ENCODE measurements around the gene PITPNM1. TPM values are rescaled to one million over a fixed set of nuclear protein-coding genes. Genes with fewer than 3 reads are reported as not detected.

Gene PITPNM1
- total RNA-seq, 1 donor from 2014 or later: 36.6 TPM

DNA sequence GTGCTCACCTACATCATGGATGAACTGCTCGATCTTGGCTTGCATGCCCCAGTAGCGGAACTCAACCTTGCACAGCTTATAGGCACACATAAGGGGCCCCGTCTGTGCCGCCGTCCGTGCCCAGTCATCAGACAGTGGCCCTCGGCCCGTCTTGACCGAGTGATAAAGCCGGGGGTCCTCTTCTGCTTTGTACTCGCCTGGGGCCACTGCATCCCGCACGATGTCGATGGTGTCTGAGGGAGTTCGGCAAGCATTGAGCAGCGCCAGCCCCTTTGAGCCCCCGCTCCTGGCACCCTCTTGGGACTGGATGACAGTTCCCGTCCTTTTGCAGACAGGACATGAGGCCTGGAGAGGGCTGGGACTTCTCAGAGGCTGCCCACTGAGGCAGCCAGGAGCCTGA is 3.3 kb downstream of the PITPNM1 start:
- TF ChIP-seq, protein P1, sequence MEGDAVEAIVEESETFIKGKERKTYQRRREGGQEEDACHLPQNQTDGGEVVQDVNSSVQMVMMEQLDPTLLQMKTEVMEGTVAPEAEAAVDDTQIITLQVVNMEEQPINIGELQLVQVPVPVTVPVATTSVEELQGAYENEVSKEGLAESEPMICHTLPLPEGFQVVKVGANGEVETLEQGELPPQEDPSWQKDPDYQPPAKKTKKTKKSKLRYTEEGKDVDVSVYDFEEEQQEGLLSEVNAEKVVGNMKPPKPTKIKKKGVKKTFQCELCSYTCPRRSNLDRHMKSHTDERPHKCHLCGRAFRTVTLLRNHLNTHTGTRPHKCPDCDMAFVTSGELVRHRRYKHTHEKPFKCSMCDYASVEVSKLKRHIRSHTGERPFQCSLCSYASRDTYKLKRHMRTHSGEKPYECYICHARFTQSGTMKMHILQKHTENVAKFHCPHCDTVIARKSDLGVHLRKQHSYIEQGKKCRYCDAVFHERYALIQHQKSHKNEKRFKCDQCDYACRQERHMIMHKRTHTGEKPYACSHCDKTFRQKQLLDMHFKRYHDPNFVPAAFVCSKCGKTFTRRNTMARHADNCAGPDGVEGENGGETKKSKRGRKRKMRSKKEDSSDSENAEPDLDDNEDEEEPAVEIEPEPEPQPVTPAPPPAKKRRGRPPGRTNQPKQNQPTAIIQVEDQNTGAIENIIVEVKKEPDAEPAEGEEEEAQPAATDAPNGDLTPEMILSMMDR (IDR thresholded peaks at IDR 0.05; ENCODE audit: borderline replicate concordance): no peak
- H3K27ac ChIP-seq (replicated peaks): no peak overlapping the region
- H3K36me3 ChIP-seq: peaks cover 39% of the 10 kb centered on the region
- H3K4me3 ChIP-seq: no peak overlapping the region
- peaks cover 61% of the 10 kb centered on the region for H3K4me1 ChIP-seq
- H3K9me3 ChIP-seq (replicated peaks): no peaks in the 10 kb centered on the region
- no peaks in the 10 kb centered on the region for H3K27me3 ChIP-seq (ENCODE audit: low read depth)
- intact Hi-C loops (cut with micrococcal nuclease): loop anchor here (10.0 kb wide), 1 partner anchor 107 kb away; the partner anchor contains the start of gene RAD9A
- DNase-seq: no peak

DNA sequence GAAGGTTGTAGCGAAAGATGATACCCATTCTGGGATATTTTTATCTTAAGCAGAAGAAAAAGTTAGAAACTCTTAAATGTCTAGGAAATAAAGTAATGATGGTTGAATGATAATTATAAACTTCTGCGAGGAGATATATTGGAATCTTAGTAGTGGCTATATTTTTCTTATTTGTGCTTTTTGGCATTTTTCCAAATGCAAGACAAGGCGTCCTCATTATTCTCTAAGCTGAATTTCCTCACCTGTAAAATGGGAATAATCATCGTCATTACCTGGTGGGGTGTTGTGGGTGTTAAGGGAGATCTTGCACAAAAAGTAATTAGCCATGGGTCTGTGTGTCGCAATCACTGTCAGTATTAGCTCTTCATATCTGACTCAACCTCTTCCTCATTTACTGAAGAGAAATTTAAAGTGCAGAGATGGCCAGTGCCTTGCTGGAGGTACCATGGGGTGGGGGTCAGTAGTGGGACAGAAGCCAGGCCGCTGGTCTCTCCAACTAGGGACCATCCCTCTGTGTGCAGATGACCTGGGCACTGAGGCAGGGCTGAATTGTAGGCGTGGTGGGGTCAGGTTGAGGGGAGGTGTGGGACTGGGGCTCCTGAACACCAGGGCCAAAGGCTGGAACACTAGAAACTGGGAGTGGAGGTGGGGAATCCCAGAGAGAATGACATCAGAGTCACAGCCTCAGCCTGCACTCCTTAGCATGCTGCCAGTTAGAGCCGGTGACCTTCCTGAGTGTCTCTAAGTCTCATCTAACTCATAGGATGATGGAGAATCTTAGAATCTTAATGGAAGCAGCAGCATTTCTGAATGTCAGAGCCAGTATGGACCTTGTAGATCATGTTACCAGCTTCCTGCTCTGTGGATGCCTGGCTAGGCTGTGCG is 4.1 kb downstream of the PITPNM1 start:
- Histone ChIP-seq H3K9me3 (replicated peaks) (no peaks in the 10 kb centered on the region), H3K4me1 (peaks cover 53% of the 10 kb centered on the region), H3K27ac (replicated peaks) (no peak overlapping the region), H3K27me3 (ENCODE audit: low read depth) (no peaks in the 10 kb centered on the region), H3K36me3 (peaks cover 42% of the 10 kb centered on the region), H3K4me3 (no peak overlapping the region)
- TF ChIP-seq, protein P1 (IDR thresholded peaks at IDR 0.05; ENCODE audit: borderline replicate concordance): no peak
- no peak for DNase-seq
- intact Hi-C loops (cut with micrococcal nuclease): loop anchor here (10.0 kb wide), 1 partner anchor 106 kb away; the partner anchor contains the start of gene RAD9A

DNA sequence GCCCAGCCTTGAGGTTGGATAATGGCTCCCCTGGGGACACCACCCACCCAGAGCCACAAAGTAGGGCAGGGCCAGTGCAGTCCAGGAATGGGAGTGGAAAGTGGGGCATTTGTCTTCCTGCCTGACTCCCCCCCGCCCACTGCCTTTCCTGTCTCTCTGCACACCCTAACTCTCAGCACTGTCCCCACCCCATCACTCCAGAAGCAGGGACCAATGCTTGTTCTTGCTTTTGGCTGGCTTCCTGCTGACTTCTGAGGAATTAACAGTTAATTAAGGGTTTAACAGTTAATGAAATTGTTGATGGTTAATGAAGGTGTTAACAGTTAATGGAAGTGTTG is 4.7 kb downstream of the PITPNM1 start:
- H3K27me3 ChIP-seq (ENCODE audit: low read depth): no peaks in the 10 kb centered on the region
- no peak for DNase-seq
- intact Hi-C loops (cut with micrococcal nuclease): loop anchor here (10.0 kb wide), 1 partner anchor 106 kb away; the partner anchor contains the start of gene RAD9A
- H3K27ac ChIP-seq (replicated peaks): no peak overlapping the region
- peaks cover 47% of the 10 kb centered on the region for H3K4me1 ChIP-seq
- no peak overlapping the region for H3K4me3 ChIP-seq
- no peaks in the 10 kb centered on the region for H3K9me3 ChIP-seq (replicated peaks)
- TF ChIP-seq, protein P1 (IDR thresholded peaks at IDR 0.05; ENCODE audit: borderline replicate concordance): no peak
- H3K36me3 ChIP-seq: peaks cover 49% of the 10 kb centered on the region

DNA sequence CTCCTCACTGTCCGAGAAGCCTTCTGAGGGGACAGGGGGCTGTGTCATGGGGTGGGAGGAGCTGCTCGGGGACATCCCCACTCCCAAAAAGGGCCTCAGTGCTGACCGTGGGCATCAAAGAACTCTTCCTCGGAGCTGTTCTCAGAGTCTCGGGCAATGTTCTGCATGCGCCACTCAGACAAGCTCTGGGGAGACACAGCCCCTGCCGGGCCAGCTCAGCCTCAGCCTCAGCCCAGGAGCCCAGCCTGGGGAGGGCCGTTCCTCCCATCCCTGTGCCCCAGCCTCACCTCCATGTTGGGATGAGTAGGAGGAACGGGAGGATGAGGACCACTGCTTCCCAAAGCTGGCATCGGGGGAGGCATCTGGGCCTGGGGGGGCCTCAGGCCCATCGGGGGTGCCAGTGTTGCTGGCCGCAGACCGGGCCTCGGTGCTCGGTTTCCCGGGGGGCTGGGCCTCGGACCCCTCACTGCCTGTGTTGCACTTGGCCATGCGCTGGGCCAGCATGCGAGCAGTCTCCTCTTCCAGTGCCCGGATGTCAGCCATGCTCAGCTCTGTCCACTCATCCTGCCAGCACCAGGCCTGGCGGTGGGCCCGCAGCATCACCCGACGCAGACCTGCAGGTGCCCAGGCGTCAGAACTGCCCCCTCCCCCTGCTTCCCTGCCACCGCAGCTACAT is 5.2 kb downstream of the PITPNM1 start:
- Histone ChIP-seq H3K27me3 (ENCODE audit: low read depth) (no peaks in the 10 kb centered on the region), H3K4me1 (peaks cover 42% of the 10 kb centered on the region), H3K27ac (replicated peaks) (no peak overlapping the region), H3K4me3 (no peak overlapping the region), H3K9me3 (replicated peaks) (no peaks in the 10 kb centered on the region), H3K36me3 (peaks cover 54% of the 10 kb centered on the region)
- intact Hi-C loops (cut with micrococcal nuclease): loop anchor here (10.0 kb wide), 1 partner anchor 105 kb away; the partner anchor contains the start of gene RAD9A
- DNase-seq: no peak
- TF ChIP-seq, protein P1 (IDR thresholded peaks at IDR 0.05; ENCODE audit: borderline replicate concordance): no peak

DNA sequence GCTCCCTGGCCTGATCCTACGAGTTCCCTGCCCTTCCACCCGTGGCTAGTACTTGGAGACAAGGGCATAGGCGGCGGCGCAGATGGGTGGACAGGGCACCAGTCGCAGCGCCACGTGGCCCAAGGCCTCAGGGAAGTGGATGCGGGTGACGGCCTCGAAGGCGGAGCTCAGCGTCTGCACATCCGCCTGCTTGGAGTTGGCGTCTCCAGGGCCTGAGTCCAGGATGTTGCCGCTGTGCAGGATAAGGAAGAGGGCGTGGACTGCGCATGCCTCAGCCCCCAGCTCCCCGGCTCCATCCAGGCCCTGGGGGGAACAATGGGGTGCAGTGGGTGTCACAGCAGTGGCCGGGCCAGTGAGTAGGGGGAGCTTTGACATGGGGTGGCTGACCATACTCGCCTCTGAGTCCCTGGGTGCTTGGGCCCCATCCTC is 6.6 kb downstream of the PITPNM1 start:
- intact Hi-C loops (cut with micrococcal nuclease): no loop called here
- Histone ChIP-seq H3K4me1 (peaks cover 28% of the 10 kb centered on the region), H3K27me3 (ENCODE audit: low read depth) (no peaks in the 10 kb centered on the region), H3K4me3 (no peak overlapping the region), H3K9me3 (replicated peaks) (no peaks in the 10 kb centered on the region), H3K36me3 (peaks cover 67% of the 10 kb centered on the region), H3K27ac (replicated peaks) (peak overlapping the region; percentile 77)
- TF ChIP-seq, protein P1 (IDR thresholded peaks at IDR 0.05; ENCODE audit: borderline replicate concordance): no peak
- DNase-seq: peak; percentile 45

Measured in left ventricle myocardium inferior (tissue), 1 donor.